Neural cell (in vitro differentiated cells): ENCODE measurements around the gene AP2B1.

Experiments
- CTCF ChIP-seq: fragments of 450-650 bp; IDR thresholded peaks from 2 replicates; pipeline ENCODE4 v1.5.1; 2014; ENCODE audit warnings: antibody characterized with exemption, mild to moderate bottlenecking, moderate library complexity; ENCODE audit not compliant: poor library complexity, severe bottlenecking
- EZH2 ChIP-seq: fragments of 200-600, 300-800 bp; shearing (Covaris generic), sonication (generic); IDR thresholded peaks from 2 replicates; pipeline ENCODE4 v1.6.1; 2014; ENCODE audit warnings: antibody characterized with exemption, low read length, borderline replicate concordance, mild to moderate bottlenecking; ENCODE audit not compliant: insufficient read depth, poor library complexity, severe bottlenecking
- POLR2AphosphoS5 ChIP-seq: IDR thresholded peaks from 2 replicates; pipeline ENCODE4 v1.6.1; 2012

GRCh38 chr17:35666070-35666469 is 78.9 kb downstream of the AP2B1 start:
- TF ChIP-seq EZH2 = no peak
- no peak for TF ChIP-seq CTCF
- TF ChIP-seq POLR2AphosphoS5 = no peak
